Activated T-helper 1 cell treated with anti-CD3 and anti-CD28 coated beads, Interleukin-12 subunit alpha, Interleukin-12 subunit beta, Interleukin-2, Interleukin-4 antibody, amounts not matched to agents 30 ng/mL and 10 ng/mL and 1 ng/mL, durations not matched to agents 14 hours and 24 hours and 36 hours (primary cell): Measurements from ENCODE around the gene NKD2. TPM values are rescaled to one million over a fixed set of nuclear protein-coding genes. Genes with fewer than 3 reads are reported as not detected.

Experiments used
- DNase-seq: peaks from one replicate; pipeline ENCODE4 v3.0.0; 2021; ENCODE audit warnings: low spot score
- H3K27ac Mint-ChIP-seq: one replicate; pipeline ENCODE4 v1.8.0; 2021; ENCODE audit warnings: mild to moderate bottlenecking, mixed read lengths
- H3K27me3 Mint-ChIP-seq: one replicate; pipeline ENCODE4 v1.8.0; 2022; ENCODE audit warnings: mild to moderate bottlenecking, moderate library complexity, mixed read lengths; ENCODE audit not compliant: insufficient read depth
- H3K36me3 Mint-ChIP-seq: one replicate; pipeline ENCODE4 v1.8.0; 2021; ENCODE audit warnings: low read depth, mixed read lengths
- H3K4me1 Mint-ChIP-seq: one replicate; pipeline ENCODE4 v1.8.0; 2021; ENCODE audit warnings: low read depth, mixed read lengths
- H3K4me3 Mint-ChIP-seq: one replicate; pipeline ENCODE4 v1.8.0; 2021; ENCODE audit warnings: mild to moderate bottlenecking, moderate library complexity, mixed read lengths
- H3K9me3 Mint-ChIP-seq: one replicate; pipeline ENCODE4 v1.8.0; 2021; ENCODE audit warnings: mixed read lengths
- intact Hi-C: fragments of 100-400 bp; cut with micrococcal nuclease; formaldehyde crosslinking; loops from one replicate; pipeline ENCODE4 v1.15.1; 2024
- total RNA-seq: library from RNA; stranded (reverse); gene quantifications from 2 replicates; pipeline ENCODE4 v1.2.3, GENCODE V29; 2022

Gene NKD2
- total RNA-seq, 1 donor from 2014 or later, result 2.9 TPM

- peaks cover 4% of the 10 kb centered on the region for H3K27me3 Mint-ChIP-seq
- DNase-seq, result no peak
- no peak overlapping the region for H3K27ac Mint-ChIP-seq
- no peak overlapping the region for H3K4me3 Mint-ChIP-seq
- H3K36me3 Mint-ChIP-seq, result peaks cover 6% of the 10 kb centered on the region
- H3K4me1 Mint-ChIP-seq, result peaks cover 30% of the 10 kb centered on the region
- peaks cover 5% of the 10 kb centered on the region for H3K9me3 Mint-ChIP-seq
- intact Hi-C loops, result no loop called here
These were observed 27.1 kb upstream of the NKD2 start for GRCh38 chr5:981456-981855.

- peaks cover 5% of the 10 kb centered on the region for H3K9me3 Mint-ChIP-seq
- intact Hi-C loops, result no loop called here
- peaks cover 4% of the 10 kb centered on the region for H3K27me3 Mint-ChIP-seq
- H3K27ac Mint-ChIP-seq, result no peak overlapping the region
- peaks cover 6% of the 10 kb centered on the region for H3K36me3 Mint-ChIP-seq
- peaks cover 30% of the 10 kb centered on the region for H3K4me1 Mint-ChIP-seq
- H3K4me3 Mint-ChIP-seq, result no peak overlapping the region
- DNase-seq, result no peak
These were observed 26.0 kb upstream of the NKD2 start for GRCh38 chr5:982377-983237.

- peaks cover 30% of the 10 kb centered on the region for H3K4me1 Mint-ChIP-seq
- peaks cover 5% of the 10 kb centered on the region for H3K9me3 Mint-ChIP-seq
- H3K4me3 Mint-ChIP-seq, result no peak overlapping the region
- peaks cover 6% of the 10 kb centered on the region for H3K36me3 Mint-ChIP-seq
- H3K27me3 Mint-ChIP-seq, result peaks cover 7% of the 10 kb centered on the region
- no peak for DNase-seq
- H3K27ac Mint-ChIP-seq, result no peak overlapping the region
- intact Hi-C loops, result no loop called here
These were observed 25.4 kb upstream of the NKD2 start for GRCh38 chr5:983238-983524.

- Mint-ChIP-seq H3K27ac (peak overlapping the region; percentile 30), H3K4me1 (peaks cover 28% of the 10 kb centered on the region), H3K9me3 (peaks cover 5% of the 10 kb centered on the region), H3K27me3 (peaks cover 7% of the 10 kb centered on the region), H3K4me3 (peak overlapping the region; percentile 13), H3K36me3 (peaks cover 6% of the 10 kb centered on the region)
- no peak for DNase-seq
- intact Hi-C loops, result no loop called here
These were observed 25.0 kb upstream of the NKD2 start for GRCh38 chr5:983568-983967.

GRCh38 chr5:984774-985173 is 23.8 kb upstream of the NKD2 start:
- Mint-ChIP-seq H3K9me3 (peaks cover 5% of the 10 kb centered on the region), H3K4me3 (no peak overlapping the region), H3K27me3 (peaks cover 7% of the 10 kb centered on the region), H3K27ac (no peak overlapping the region), H3K36me3 (peaks cover 6% of the 10 kb centered on the region), H3K4me1 (peaks cover 21% of the 10 kb centered on the region)
- no peak for DNase-seq
- intact Hi-C loops, result no loop called here

GRCh38 chr5:987761-988160 is 20.8 kb upstream of the NKD2 start:
- peaks cover 17% of the 10 kb centered on the region for H3K4me1 Mint-ChIP-seq
- no peak overlapping the region for H3K27ac Mint-ChIP-seq
- H3K4me3 Mint-ChIP-seq, result no peak overlapping the region
- intact Hi-C loops, result no loop called here
- H3K9me3 Mint-ChIP-seq, result peaks cover 5% of the 10 kb centered on the region
- no peak for DNase-seq
- peaks cover 6% of the 10 kb centered on the region for H3K36me3 Mint-ChIP-seq
- peaks cover 7% of the 10 kb centered on the region for H3K27me3 Mint-ChIP-seq

GRCh38 chr5:988322-988721 is 20.3 kb upstream of the NKD2 start:
- Mint-ChIP-seq H3K4me3 (no peak overlapping the region), H3K4me1 (peaks cover 16% of the 10 kb centered on the region), H3K9me3 (peaks cover 5% of the 10 kb centered on the region), H3K27ac (no peak overlapping the region), H3K36me3 (peaks cover 6% of the 10 kb centered on the region), H3K27me3 (peaks cover 7% of the 10 kb centered on the region)
- intact Hi-C loops, result no loop called here
- no peak for DNase-seq

GRCh38 chr5:989961-990530 is 18.6 kb upstream of the NKD2 start:
- H3K27ac Mint-ChIP-seq, result no peak overlapping the region
- H3K4me1 Mint-ChIP-seq, result no peaks in the 10 kb centered on the region
- peaks cover 6% of the 10 kb centered on the region for H3K27me3 Mint-ChIP-seq
- no peak for DNase-seq
- intact Hi-C loops, result no loop called here
- H3K9me3 Mint-ChIP-seq, result no peaks in the 10 kb centered on the region
- H3K4me3 Mint-ChIP-seq, result no peak overlapping the region
- no peaks in the 10 kb centered on the region for H3K36me3 Mint-ChIP-seq

- no peak overlapping the region for H3K27ac Mint-ChIP-seq
- H3K9me3 Mint-ChIP-seq, result no peaks in the 10 kb centered on the region
- intact Hi-C loops, result no loop called here
- no peak for DNase-seq
- H3K4me1 Mint-ChIP-seq, result peaks cover 8% of the 10 kb centered on the region
- H3K4me3 Mint-ChIP-seq, result no peak overlapping the region
- no peaks in the 10 kb centered on the region for H3K36me3 Mint-ChIP-seq
- peaks cover 6% of the 10 kb centered on the region for H3K27me3 Mint-ChIP-seq
These were observed 16.9 kb upstream of the NKD2 start for GRCh38 chr5:991472-992267.

GRCh38 chr5:994272-994607 is 14.4 kb upstream of the NKD2 start:
- no peak for DNase-seq
- Mint-ChIP-seq H3K9me3 (no peaks in the 10 kb centered on the region), H3K4me3 (no peak overlapping the region), H3K36me3 (no peaks in the 10 kb centered on the region), H3K27ac (no peak overlapping the region), H3K27me3 (peaks cover 3% of the 10 kb centered on the region), H3K4me1 (peaks cover 17% of the 10 kb centered on the region)
- intact Hi-C loops, result no loop called here

GRCh38 chr5:994821-995220 is 13.8 kb upstream of the NKD2 start:
- Mint-ChIP-seq H3K4me1 (peaks cover 17% of the 10 kb centered on the region), H3K36me3 (no peaks in the 10 kb centered on the region), H3K27me3 (peaks cover 3% of the 10 kb centered on the region), H3K27ac (no peak overlapping the region), H3K9me3 (no peaks in the 10 kb centered on the region), H3K4me3 (no peak overlapping the region)
- no peak for DNase-seq
- intact Hi-C loops, result loop anchor here (1.0 kb wide), 1 partner anchor 72 kb away; no protein-coding TSS in a partner anchor

- Mint-ChIP-seq H3K4me3 (no peak overlapping the region), H3K4me1 (peaks cover 17% of the 10 kb centered on the region), H3K36me3 (no peaks in the 10 kb centered on the region), H3K27me3 (peaks cover 3% of the 10 kb centered on the region), H3K9me3 (no peaks in the 10 kb centered on the region), H3K27ac (no peak overlapping the region)
- DNase-seq, result no peak
- intact Hi-C loops, result loop anchor here (1.0 kb wide), 1 partner anchor 72 kb away; no protein-coding TSS in a partner anchor
These were observed 13.3 kb upstream of the NKD2 start for GRCh38 chr5:995318-995717.

GRCh38 chr5:997001-997474 is 11.6 kb upstream of the NKD2 start:
- H3K4me3 Mint-ChIP-seq, result peak overlapping the region; percentile 76
- peak overlapping the region; percentile 65 for H3K27ac Mint-ChIP-seq
- H3K27me3 Mint-ChIP-seq, result peaks cover 4% of the 10 kb centered on the region

More at GRCh38 chr5:997001-997474, 11.6 kb upstream of the NKD2 start:
- H3K9me3 Mint-ChIP-seq, result no peaks in the 10 kb centered on the region
- intact Hi-C loops, result no loop called here
- H3K36me3 Mint-ChIP-seq, result no peaks in the 10 kb centered on the region
- peaks cover 17% of the 10 kb centered on the region for H3K4me1 Mint-ChIP-seq
- DNase-seq, result peak; percentile 40
